NCI-H146 (cell line): ENCODE results near the gene SLC25A21.

Experiments used
- DNase-seq: peaks from one replicate; lab custom pipeline; 2025; lab: John Stamatoyannopoulos, UW

Gene SLC25A21

GRCh38 chr14:37045340-37046061, 126.9 kb downstream of the SLC25A21 start:
- DNase-seq, result no peak

DNA sequence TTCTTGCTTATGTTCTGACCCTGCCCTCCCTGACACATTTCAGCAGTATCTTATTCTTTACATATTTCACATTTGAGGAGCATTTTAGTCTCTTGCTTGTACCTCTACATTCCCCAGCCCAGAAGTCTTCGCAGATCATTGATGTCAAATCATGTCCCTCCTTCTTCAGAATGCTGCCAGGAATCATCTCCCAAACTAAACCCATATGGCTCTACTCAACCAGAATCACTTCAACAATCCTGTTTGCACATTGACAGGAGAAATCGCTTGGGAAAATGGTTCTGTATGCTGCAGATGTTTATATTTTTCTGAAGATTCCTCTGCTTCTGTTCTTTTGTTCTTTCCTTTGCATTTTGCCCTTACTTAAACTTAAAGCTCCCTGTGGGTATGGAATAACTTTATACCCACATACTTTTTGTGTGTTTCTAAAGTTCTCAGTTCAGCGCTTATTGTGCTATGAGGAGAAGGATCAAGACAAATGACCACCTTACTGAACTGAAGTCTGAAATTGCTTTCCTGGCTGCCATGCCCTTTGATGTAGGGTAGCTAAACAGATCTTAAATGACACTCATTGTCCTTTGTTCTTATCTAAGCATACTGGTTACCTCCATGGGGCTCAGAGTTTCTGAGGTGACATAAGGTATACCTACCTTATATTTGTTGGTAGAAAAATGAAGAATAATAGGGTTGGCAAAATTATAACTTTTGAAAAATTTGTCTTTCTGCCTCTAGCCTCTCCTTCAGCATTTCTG, 134.6 kb downstream of the SLC25A21 start:
- no peak for DNase-seq

DNA sequence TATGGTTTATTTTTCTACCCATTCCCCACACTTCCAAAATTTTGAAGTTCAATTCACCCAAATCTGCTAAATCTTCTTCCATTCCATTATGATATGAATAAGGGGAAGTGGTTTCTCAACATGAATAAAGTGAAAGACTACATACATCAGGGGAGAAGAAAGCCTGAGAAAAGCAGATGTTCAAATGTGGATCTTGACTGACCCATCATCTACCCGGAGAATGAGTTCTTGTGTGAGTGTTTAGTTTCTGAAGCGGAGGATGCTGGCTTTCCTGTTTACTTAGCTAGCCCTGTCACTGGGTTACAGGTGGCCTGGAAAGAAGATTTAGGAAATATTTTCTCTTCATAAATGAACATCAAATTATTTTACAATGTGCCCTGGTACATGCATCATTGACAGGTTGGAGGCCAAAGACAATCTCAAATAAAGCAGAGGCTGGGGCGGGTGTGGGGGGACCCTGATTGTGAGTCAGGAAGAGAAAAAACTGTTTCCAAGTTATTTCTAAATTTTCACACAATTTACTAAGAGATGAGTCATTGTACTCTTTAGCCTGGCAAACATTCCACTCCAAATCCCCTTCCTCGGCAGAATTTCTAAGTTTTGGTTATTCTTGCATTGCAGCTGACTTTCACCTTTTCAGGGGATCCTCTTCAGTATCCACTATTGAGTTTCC, 135.6 kb downstream of the SLC25A21 start:
- DNase-seq, result no peak

DNA sequence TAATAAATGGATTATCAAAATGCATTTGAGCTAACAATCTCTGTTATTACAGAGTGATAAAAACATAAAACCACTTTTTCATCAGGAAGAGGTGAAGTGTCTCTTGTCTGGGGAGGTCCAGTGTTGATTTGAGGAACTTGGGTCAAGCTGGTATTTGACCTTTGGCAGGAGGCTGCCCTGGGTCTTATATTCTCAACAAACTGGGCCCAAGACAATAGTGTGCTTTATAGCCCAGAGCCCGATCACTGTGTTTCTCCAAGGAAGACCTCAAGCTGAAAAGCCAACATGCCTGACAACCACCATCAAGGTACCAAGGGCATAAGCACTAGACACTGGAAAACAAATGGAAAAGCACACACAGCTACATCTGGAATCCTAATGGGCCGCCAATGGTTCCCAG, 137.0 kb downstream of the SLC25A21 start:
- no peak for DNase-seq

DNA sequence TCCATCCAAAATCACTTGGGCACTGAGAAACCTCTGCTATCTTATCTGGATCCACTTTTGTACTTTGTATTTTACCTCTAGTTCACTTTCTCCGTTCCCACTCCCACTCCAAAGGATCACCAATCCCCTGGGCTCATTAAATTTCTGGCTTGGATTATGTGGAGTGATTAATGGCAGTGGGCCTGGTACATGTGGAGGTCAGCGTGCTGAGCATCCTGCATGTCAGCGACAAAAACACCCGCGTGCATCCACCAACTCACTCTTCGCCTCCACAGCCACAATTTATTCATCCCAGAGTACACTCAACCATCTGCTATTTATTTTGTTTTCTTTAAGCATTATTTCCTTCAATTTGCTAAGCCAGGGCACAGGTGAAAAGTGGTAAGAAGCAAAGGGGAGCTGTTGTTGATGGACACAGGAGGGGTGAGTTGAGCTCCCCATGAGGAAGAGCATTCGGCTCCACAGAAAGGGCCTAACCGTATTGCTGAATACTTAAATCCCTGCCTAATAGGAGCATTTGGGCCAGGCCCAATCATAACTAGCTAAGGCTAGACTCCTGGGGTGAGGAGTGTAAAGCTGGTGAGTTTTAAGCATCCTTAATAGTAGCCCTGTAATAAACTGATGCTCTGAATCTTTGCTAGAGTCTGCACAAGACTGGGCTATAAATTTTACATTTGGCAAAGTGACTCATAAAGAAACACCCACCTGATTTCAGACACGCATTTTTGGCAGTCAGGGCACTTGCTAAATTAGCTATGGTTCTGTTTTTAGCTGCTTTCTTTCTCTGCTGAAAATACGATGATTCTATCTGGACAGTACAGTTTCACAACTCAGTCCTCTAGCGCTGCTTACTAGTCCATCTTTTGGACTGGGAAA, 137.8 kb downstream of the SLC25A21 start:
- no peak for DNase-seq

DNA sequence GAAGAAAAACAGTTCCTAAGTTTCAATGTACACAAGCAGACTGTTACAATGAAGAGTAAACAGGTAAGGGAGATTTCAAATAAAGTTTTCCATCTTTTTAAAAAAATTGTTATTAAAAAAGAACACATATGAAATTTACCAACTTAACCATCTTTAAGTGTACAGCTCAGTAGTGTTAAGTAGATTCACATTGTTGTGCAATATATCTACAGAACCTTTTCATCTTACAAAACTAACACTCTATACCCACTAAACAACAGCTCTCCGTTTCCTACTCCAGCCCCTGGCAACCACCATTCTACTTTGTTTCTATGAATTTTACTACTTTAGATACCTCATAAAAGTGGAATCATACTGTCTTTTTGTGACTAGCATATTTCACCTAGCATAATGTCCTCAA, 139.5 kb downstream of the SLC25A21 start:
- no peak for DNase-seq

DNA sequence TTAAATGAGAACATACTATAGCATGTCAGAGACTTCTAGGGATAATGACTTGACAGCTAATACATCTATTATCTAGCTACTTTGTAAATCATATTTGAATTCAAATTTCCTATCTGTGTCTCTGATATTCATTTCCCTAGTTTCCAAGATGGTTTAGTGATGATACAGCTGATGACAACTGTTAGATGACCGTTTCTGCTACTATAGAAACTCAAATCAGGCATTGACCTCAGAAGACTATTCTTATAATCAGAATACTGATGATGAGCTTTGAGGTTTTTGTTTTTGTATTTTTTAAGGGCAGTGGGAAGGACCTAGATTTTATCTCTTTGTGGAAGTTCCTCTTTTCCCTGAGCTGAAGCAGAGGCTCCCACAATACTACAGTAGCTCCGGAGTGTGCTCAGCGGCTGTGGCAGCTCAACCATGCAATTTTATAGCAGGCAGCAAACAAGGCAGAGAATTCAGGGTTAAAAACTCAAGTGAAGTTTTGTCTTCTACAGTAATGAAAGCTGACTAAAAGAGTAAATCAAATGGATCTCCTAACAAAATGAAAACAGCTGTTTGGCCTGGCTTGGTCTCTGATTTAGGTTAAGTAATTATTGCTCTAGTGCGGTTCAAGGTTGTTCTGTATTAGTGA, 145.1 kb downstream of the SLC25A21 start:
- no peak for DNase-seq

- no peak for DNase-seq
Observed at GRCh38 chr14:37023875-37024565, 148.4 kb downstream of the SLC25A21 start.

- no peak for DNase-seq
Observed at GRCh38 chr14:37021390-37021789, 151.0 kb downstream of the SLC25A21 start.

DNA sequence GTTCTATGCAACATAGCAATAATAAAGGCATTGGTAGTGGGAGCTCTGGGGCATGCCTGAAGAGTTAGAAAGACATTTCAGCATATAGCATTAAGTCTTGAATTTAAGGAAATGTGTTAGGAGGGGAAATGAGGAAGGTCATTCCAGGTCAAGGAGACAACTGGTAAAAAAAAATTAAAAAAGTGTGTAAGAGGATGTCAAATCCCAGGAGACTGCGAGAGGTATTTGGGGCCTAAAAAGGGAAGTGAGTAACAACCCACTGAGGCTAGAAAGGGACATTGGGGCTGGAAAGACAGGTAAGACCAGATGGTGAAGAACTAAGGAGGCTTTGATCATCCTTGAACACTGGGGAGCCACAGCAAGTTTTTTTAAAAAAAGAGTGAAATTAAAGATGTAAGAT, 152.9 kb downstream of the SLC25A21 start:
- DNase-seq, result no peak

- DNase-seq, result no peak
Observed at GRCh38 chr14:37018571-37019240, 153.7 kb downstream of the SLC25A21 start.

DNA sequence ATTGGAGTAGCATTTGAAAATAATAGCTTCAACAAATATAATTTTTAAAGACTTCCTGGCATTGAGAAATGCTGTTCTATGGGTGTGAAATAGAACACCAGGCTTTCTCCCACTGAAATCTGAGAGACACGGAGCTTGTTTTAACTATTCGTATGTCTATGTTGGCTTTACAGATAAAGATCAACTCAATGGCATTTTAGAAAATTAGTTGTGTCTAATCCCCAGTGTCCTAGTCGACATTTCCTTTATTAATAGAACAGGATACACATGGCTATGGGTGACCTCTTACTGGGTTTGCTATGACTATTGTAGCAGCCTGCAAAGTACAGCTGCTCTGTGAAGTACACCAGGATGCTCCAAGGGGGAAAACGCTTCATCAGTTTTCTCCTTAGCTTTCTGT, 159.3 kb downstream of the SLC25A21 start:
- DNase-seq, result no peak

DNA sequence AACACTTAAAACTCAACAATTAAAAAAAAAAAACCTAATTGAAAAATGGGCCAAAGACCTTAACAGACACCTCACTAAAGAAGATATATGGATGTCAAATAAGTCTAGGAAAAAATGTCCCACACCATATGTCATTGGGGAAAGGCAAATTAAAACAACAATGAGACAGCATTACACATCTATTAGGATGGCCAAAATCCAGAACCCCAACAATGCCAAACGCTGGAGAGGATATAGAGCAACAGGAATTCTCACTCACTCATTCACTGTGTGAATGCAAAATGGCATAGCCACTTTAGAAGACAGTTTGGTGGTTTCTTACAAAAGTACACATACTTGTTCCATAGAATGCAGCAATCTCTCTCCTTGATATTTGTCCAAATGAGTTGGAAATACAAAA, 173.7 kb downstream of the SLC25A21 start:
- DNase-seq, result no peak

GRCh38 chr14:36997843-36998242, 174.6 kb downstream of the SLC25A21 start:
- DNase-seq, result no peak

DNA sequence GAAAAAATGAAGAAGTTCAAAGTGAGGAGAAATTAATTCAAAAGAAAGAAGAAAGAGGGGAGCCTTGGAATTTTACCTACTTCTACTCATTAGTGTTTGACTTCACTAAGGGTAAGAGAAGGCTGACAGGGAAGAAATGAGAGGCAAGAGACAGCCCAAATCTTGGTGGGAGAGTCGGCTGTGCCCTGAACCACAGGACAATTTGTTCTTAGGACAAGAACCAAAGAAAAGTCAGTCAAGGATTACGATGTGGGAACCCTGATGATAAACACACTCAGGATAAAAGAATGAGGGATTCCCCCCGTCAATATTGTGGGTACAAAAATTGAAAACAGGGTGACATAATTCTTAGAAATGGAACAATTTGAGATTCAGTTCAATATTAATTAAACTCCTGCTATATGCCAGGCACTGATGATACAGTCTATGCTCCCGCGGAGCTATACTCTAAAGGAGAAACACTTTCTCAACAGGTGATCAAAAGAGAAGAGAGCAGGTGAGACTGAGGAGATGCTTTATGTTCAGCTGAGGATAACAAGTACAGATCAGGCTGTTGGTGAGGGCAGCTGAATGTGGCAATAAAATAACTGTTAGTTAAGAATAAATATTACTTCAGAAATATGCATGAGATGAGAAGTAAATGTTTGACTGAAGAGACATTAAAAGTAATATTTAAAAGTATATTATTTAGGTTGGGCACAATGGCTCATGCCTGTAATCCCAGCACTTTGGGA, 175.4 kb downstream of the SLC25A21 start:
- no peak for DNase-seq

- DNase-seq, result no peak
Observed at GRCh38 chr14:36996133-36996856, 176.1 kb downstream of the SLC25A21 start.

DNA sequence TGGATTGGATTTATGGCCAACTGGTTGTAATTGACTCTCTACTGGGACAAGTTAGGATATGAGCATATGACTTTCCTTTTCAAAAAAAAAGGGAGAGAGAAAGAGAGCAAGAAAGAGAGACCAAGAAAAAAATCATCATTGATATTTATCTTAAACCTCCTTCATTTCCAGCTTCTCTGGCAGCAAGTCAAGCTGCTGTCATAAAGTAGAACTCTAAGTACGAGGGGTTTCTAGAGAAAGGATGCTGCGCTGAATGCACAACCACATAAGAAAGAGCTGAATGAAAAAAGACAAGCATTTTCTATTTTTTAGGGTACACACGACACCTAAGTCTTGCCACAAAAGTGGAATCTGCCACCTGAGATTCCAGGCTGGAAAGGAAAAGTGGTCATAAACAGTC, 182.6 kb downstream of the SLC25A21 start:
- DNase-seq, result no peak

- DNase-seq, result no peak
Observed at GRCh38 chr14:36988989-36989388, 183.4 kb downstream of the SLC25A21 start.

- DNase-seq, result no peak
Observed at GRCh38 chr14:36988568-36988967, 183.8 kb downstream of the SLC25A21 start.
